A673 (cell line): ENCODE results near the gene AFAP1L1.

ENCODE experiments used
- CTCF ChIP-seq: fragments of 300-800, 200-600 bp; sonication (generic); conservative IDR thresholded peaks from 2 replicates; pipeline ENCODE4 v1.5.1; 2017; ENCODE audit warnings: low read depth, mild to moderate bottlenecking, antibody characterized with exemption, low read length, moderate library complexity, mixed read lengths
- EZH2 ChIP-seq: fragments of 200-600 bp; sonication (generic); IDR thresholded peaks from 2 replicates; pipeline ENCODE4 v1.6.1; 2017; ENCODE audit warnings: borderline replicate concordance, low read depth, mild to moderate bottlenecking, mixed read lengths, antibody characterized with exemption, low read length; ENCODE audit not compliant: poor library complexity, severe bottlenecking

DNA sequence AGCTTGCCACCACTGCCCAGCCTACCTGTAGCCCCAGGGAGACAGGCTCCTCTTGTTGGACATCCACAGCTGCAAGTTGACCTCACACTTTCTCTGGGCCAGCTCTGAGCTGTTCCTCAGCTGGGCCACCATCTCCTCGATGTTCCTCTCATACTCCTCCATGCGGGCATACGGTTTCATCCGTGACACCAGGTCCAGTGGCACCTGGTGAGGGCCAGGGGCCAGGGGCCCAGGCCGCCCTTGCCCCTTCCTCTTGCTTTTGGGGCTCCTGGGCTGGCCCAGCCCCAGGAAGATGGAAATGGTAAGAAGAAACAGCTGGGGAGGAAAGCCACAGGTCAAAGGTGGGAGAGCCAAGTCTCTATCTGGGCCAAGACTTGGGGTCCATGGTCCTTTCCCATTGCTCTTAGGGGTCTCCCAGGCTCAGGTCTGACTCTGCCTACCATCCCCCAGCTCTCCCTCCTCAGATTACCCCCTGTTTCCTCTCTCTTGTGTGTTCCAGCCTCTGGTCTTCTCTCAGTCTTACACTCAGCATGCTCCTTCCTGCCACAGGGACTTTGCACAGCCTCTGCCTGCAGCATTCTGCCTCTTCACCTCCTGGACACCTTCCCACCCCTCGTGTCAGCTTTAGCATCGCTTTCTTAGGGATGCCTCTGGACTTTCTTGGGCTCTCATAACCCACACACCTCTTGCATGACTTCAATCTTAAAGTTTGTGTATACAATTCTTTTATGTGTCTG lies 105.2 kb downstream of the AFAP1L1 start:
- TF ChIP-seq CTCF: no peak
- no peak for TF ChIP-seq EZH2
